Activated naive CD4-positive, alpha-beta T cell treated with Interleukin-2 at 50 U/mL for 16 hours (primary cell): Measurements from ENCODE around the gene TRABD.

Source experiments
- DNase-seq: peaks from one replicate; pipeline ENCODE4 v3.0.0-alpha.2; 2020

Gene TRABD

GRCh38 chr22:50220603-50221409, 35.1 kb downstream of the TRABD start:
- DNase-seq, result no peak

GRCh38 chr22:50221410-50222300, 35.9 kb downstream of the TRABD start:
- no peak for DNase-seq

GRCh38 chr22:50222508-50222907, 36.8 kb downstream of the TRABD start:
- DNase-seq, result no peak

GRCh38 chr22:50224071-50224470, 38.4 kb downstream of the TRABD start:
- no peak for DNase-seq

GRCh38 chr22:50225200-50225969, 39.7 kb downstream of the TRABD start:
- no peak for DNase-seq

- no peak for DNase-seq
These were observed 40.6 kb downstream of the TRABD start for GRCh38 chr22:50226063-50226874.

- DNase-seq, result no peak
These were observed 41.1 kb downstream of the TRABD start for GRCh38 chr22:50226875-50227165.

- DNase-seq, result no peak
These were observed 42.0 kb downstream of the TRABD start for GRCh38 chr22:50227579-50228215.

GRCh38 chr22:50228366-50228765, 42.7 kb downstream of the TRABD start:
- no peak for DNase-seq

- DNase-seq, result no peak
These were observed 43.7 kb downstream of the TRABD start for GRCh38 chr22:50229370-50229769.

GRCh38 chr22:50232481-50233151, 46.9 kb downstream of the TRABD start:
- no peak for DNase-seq

GRCh38 chr22:50233223-50233622, 47.5 kb downstream of the TRABD start:
- no peak for DNase-seq

- no peak for DNase-seq
These were observed 51.2 kb downstream of the TRABD start for GRCh38 chr22:50236731-50237409.

GRCh38 chr22:50238755-50239154, 53.0 kb downstream of the TRABD start:
- no peak for DNase-seq

- no peak for DNase-seq
These were observed 56.8 kb downstream of the TRABD start for GRCh38 chr22:50242406-50242949.

GRCh38 chr22:50243685-50244419, 58.1 kb downstream of the TRABD start:
- no peak for DNase-seq

- peak; percentile 93 for DNase-seq
These were observed 58.9 kb downstream of the TRABD start, which contains the start of gene TUBGCP6 for GRCh38 chr22:50244420-50245213. Gene TUBGCP6, minus strand, starts transcription at chr22:50245023. Its CDS starts 564 bp downstream, at chr22:50244459.

- DNase-seq, result no peak
These were observed 59.7 kb downstream of the TRABD start for GRCh38 chr22:50245214-50246072.
